ENCODE results near the gene MCF2L2. TPM values are rescaled to one million over a fixed set of nuclear protein-coding genes. Genes with fewer than 3 reads are reported as not detected.
"Not testable (repeated sequence)": the region's sequence is repeated elsewhere in the genome, so short reads cannot be mapped to it uniquely, and the experiment has no call there.

MCF2L2 gene
- total RNA-seq, 1 donor from 2014 or later: 2.6 TPM

- DNase-seq (ENCODE audit: low spot score) (no peak), ATAC-seq (no peak)
- intact Hi-C loops (cut with DNase I): no loop called here
These were observed 49.5 kb downstream of the MCF2L2 start for GRCh38 chr3:183378951-183379350.

- intact Hi-C loops (cut with DNase I): no loop called here
- ATAC-seq (no peak), DNase-seq (ENCODE audit: low spot score) (no peak)
These were observed 49.9 kb downstream of the MCF2L2 start for GRCh38 chr3:183378545-183378944.

GRCh38 chr3:183378008-183378407 is 50.4 kb downstream of the MCF2L2 start:
- intact Hi-C loops (cut with DNase I): no loop called here
- DNase-seq (ENCODE audit: low spot score) (no peak), ATAC-seq (no peak)

- intact Hi-C loops (cut with DNase I): no loop called here
- DNase-seq (ENCODE audit: low spot score) (no peak), ATAC-seq (no peak)
These were observed 51.0 kb downstream of the MCF2L2 start for GRCh38 chr3:183377307-183377959.

GRCh38 chr3:183375787-183376186 is 52.6 kb downstream of the MCF2L2 start:
- ATAC-seq: peak; percentile 62
- intact Hi-C loops (cut with DNase I): no loop called here

GRCh38 chr3:183375337-183375736 is 53.1 kb downstream of the MCF2L2 start:
- no peak for DNase-seq (ENCODE audit: low spot score)
- intact Hi-C loops (cut with DNase I): no loop called here
- ATAC-seq: no peak

More at GRCh38 chr3:183375787-183376186, 52.6 kb downstream of the MCF2L2 start:
- no peak for DNase-seq (ENCODE audit: low spot score)

GRCh38 chr3:183372911-183373310 is 55.5 kb downstream of the MCF2L2 start:
- DNase-seq (ENCODE audit: low spot score) (no peak), ATAC-seq (no peak)
- intact Hi-C loops (cut with DNase I): no loop called here

- intact Hi-C loops (cut with DNase I); ATAC-seq; DNase-seq (ENCODE audit: low spot score): not testable (repeated sequence)
These were observed 56.8 kb downstream of the MCF2L2 start for GRCh38 chr3:183371600-183371968.

- intact Hi-C loops (cut with DNase I): no loop called here
- DNase-seq (ENCODE audit: low spot score) (no peak), ATAC-seq (no peak)
These were observed 58.0 kb downstream of the MCF2L2 start for GRCh38 chr3:183370391-183370790.

- no peak for ATAC-seq
- no peak for DNase-seq (ENCODE audit: low spot score)
- intact Hi-C loops (cut with DNase I): no loop called here
These were observed 58.8 kb downstream of the MCF2L2 start for GRCh38 chr3:183369627-183370026.

GRCh38 chr3:183369117-183369516 is 59.3 kb downstream of the MCF2L2 start:
- intact Hi-C loops (cut with DNase I): no loop called here
- DNase-seq (ENCODE audit: low spot score) (no peak), ATAC-seq (no peak)

GRCh38 chr3:183360971-183361624 is 67.3 kb downstream of the MCF2L2 start:
- intact Hi-C loops (cut with DNase I): no loop called here
- ATAC-seq: no peak
- DNase-seq (ENCODE audit: low spot score): no peak

- no peak for DNase-seq (ENCODE audit: low spot score)
- no peak for ATAC-seq
- intact Hi-C loops (cut with DNase I): no loop called here
These were observed 69.4 kb downstream of the MCF2L2 start for GRCh38 chr3:183359036-183359435.

- ATAC-seq: no peak
- no peak for DNase-seq (ENCODE audit: low spot score)
- intact Hi-C loops (cut with DNase I): no loop called here
These were observed 70.8 kb downstream of the MCF2L2 start for GRCh38 chr3:183357564-183358079.

GRCh38 chr3:183356920-183357319 is 71.5 kb downstream of the MCF2L2 start:
- DNase-seq (ENCODE audit: low spot score): no peak
- ATAC-seq: no peak
- intact Hi-C loops (cut with DNase I): no loop called here

- no peak for ATAC-seq
- intact Hi-C loops (cut with DNase I): no loop called here
- DNase-seq (ENCODE audit: low spot score): no peak
These were observed 73.5 kb downstream of the MCF2L2 start for GRCh38 chr3:183354874-183355273.

- intact Hi-C loops (cut with DNase I): no loop called here
- no peak for ATAC-seq
- DNase-seq (ENCODE audit: low spot score): no peak
These were observed 74.0 kb downstream of the MCF2L2 start for GRCh38 chr3:183354325-183354831.

GRCh38 chr3:183353421-183353820 is 75.0 kb downstream of the MCF2L2 start:
- DNase-seq (ENCODE audit: low spot score): no peak
- intact Hi-C loops (cut with DNase I): no loop called here
- no peak for ATAC-seq

GRCh38 chr3:183350164-183350563 is 78.3 kb downstream of the MCF2L2 start:
- no peak for ATAC-seq

GRCh38 chr3:183349421-183350157 is 78.8 kb downstream of the MCF2L2 start:
- intact Hi-C loops (cut with DNase I): no loop called here
- no peak for DNase-seq (ENCODE audit: low spot score)
- no peak for ATAC-seq

More at GRCh38 chr3:183350164-183350563, 78.3 kb downstream of the MCF2L2 start:
- intact Hi-C loops (cut with DNase I): no loop called here
- no peak for DNase-seq (ENCODE audit: low spot score)
